ENCODE measurements around the gene GRHL1. TPM values are rescaled to one million over a fixed set of nuclear protein-coding genes. Genes with fewer than 3 reads are reported as not detected.

GRHL1 gene
- total RNA-seq, 4 donors from 2014 or later = 0.24 to 2.8 (median 1.4) TPM

DNA sequence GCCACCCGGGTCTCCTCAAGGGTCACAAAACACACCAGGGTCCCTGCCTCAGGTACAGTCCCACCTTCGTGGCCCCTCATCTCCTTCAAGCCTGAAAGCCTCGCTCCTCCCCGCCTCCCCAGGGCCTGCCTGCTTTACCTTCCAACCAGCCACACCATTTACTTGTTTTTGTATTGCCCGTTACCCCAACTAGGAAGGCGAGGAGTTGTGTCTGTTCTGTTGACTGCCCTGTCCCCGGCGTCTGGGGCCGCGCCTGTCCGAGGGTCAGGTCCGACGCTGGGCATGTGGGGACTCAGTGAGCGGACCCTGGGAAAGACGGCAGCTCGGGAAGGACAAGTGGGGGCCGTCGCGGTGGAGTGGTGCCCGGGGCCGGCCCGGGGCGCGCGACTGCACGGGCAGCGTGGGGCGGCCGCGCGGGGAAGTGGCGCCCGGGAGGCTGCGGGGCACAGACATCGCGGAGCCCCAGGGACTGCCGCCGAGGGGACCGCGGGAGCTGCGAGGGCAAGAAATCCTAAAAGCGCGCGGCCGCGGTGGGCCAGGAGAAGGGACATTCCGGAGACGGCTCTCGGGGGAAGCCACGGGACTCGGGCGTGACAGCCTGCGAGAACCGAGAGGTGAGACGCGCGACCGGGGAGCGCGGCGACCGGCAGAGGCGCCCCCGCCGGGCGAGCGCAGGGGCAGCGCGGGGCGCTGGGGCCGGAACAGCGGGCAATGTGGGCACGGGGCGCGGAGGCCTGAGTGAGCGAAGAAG, 797 bp upstream of the GRHL1 start:
- intact Hi-C loops (cut with DNase I; ENCODE audit: low total_unique reads) = no loop called here
- Histone ChIP-seq H3K9me3 (no peaks in the 10 kb centered on the region), H3K27me3 (no peaks in the 10 kb centered on the region), H3K27ac (peak overlapping the region in 1 of 2 donors; percentile 42), H3K36me3 (no peaks in the 10 kb centered on the region), H3K4me1 (peaks cover 0 to 6% of the 10 kb centered on the region in 2 donors), H3K4me3 (peak overlapping the region; percentile 23 to 51)
- peak; percentile 23 to 24 for DNase-seq
- no peak for TF ChIP-seq POLR2A (IDR thresholded peaks at IDR 0.05)
- TF ChIP-seq, protein P1, sequence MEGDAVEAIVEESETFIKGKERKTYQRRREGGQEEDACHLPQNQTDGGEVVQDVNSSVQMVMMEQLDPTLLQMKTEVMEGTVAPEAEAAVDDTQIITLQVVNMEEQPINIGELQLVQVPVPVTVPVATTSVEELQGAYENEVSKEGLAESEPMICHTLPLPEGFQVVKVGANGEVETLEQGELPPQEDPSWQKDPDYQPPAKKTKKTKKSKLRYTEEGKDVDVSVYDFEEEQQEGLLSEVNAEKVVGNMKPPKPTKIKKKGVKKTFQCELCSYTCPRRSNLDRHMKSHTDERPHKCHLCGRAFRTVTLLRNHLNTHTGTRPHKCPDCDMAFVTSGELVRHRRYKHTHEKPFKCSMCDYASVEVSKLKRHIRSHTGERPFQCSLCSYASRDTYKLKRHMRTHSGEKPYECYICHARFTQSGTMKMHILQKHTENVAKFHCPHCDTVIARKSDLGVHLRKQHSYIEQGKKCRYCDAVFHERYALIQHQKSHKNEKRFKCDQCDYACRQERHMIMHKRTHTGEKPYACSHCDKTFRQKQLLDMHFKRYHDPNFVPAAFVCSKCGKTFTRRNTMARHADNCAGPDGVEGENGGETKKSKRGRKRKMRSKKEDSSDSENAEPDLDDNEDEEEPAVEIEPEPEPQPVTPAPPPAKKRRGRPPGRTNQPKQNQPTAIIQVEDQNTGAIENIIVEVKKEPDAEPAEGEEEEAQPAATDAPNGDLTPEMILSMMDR (IDR thresholded peaks at IDR 0.05) = no peak

- intact Hi-C loops (cut with DNase I; ENCODE audit: low total_unique reads) = no loop called here
- H3K27ac ChIP-seq = peak overlapping the region in 1 of 2 donors; percentile 42
- peak overlapping the region; percentile 23 to 51 for H3K4me3 ChIP-seq
Observed at GRCh38 chr2:9951272-9951521, 296 bp upstream of the GRHL1 start.

GRCh38 chr2:9952286-9952737, 819 bp downstream of the GRHL1 start:
- intact Hi-C loops (cut with DNase I; ENCODE audit: low total_unique reads) = no loop called here
- TF ChIP-seq, protein P1 (IDR thresholded peaks at IDR 0.05) = no peak
- TF ChIP-seq POLR2A (IDR thresholded peaks at IDR 0.05) = no peak
- H3K27ac ChIP-seq = no peak overlapping the region

More at GRCh38 chr2:9951272-9951521, 296 bp upstream of the GRHL1 start:
- Histone ChIP-seq H3K4me1 (peaks cover 0 to 6% of the 10 kb centered on the region in 2 donors), H3K27me3 (no peaks in the 10 kb centered on the region), H3K36me3 (no peaks in the 10 kb centered on the region), H3K9me3 (no peaks in the 10 kb centered on the region)
- DNase-seq = no peak
- TF ChIP-seq POLR2A (IDR thresholded peaks at IDR 0.05) = no peak
- TF ChIP-seq, protein P1 (IDR thresholded peaks at IDR 0.05) = peak in 1 of 4 experiments; percentile 20

DNA sequence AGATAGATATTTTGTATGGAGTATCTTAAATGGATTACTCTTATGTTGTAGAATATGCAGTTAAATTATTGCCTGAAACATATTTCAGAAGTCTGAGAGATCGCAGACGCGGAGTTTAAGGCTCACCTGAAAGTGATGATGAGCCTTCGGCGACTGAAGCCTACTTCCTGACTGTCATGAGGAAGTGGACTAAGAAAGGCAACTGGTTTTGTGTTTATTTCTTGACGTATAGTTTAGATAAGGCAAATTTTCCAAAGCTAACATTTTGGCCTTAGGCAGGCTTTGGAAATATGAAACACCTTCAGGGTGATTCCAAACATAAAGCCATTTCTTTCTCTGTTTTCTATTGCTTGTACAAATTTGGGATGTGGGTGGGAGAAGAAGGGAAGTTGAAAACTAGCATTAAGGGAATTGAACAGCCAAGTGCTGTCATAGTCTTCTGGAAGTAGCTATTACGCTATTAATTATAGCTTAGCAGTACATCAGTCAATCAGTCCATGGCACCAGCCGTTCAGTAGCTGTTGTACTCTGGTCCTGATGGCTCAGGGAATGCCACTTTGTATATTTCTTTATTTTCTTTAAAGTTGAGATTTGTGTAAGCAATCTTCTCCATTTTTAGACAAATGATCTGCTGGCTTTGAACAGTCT, 1.5 kb downstream of the GRHL1 start:
- TF ChIP-seq, protein P1 (IDR thresholded peaks at IDR 0.05) = no peak
- TF ChIP-seq POLR2A (IDR thresholded peaks at IDR 0.05) = no peak
- intact Hi-C loops (cut with DNase I; ENCODE audit: low total_unique reads) = no loop called here
- Histone ChIP-seq H3K27ac (no peak overlapping the region), H3K4me3 (no peak overlapping the region), H3K4me1 (peaks cover 0 to 6% of the 10 kb centered on the region in 2 donors), H3K36me3 (no peaks in the 10 kb centered on the region), H3K9me3 (no peaks in the 10 kb centered on the region), H3K27me3 (no peaks in the 10 kb centered on the region)
- DNase-seq = no peak

More at GRCh38 chr2:9952286-9952737, 819 bp downstream of the GRHL1 start:
- no peak for DNase-seq
- H3K36me3 ChIP-seq = no peaks in the 10 kb centered on the region
- H3K4me3 ChIP-seq = peak overlapping the region in 1 of 2 donors; percentile 51
- peaks cover 0 to 6% of the 10 kb centered on the region in 2 donors for H3K4me1 ChIP-seq
- no peaks in the 10 kb centered on the region for H3K27me3 ChIP-seq
- H3K9me3 ChIP-seq = no peaks in the 10 kb centered on the region

DNA sequence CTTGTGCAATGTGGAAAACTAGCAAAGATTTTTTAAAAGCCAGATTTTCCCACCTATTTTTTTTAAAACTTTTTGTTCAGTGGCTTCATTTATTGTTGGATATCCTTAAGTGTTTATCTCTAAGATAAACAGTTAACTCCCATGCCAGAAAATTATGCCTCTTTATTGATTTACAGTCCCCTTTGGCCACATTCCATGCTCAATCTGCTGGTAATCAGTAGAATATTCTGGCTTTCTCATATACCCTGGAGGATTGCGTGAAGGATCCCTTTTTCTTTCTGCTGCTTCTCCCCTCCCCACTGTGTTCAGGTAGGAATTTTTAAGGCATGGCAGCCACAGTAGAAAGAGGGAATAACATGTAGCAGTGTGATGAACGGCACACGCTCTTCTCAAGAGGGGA, 2.6 kb downstream of the GRHL1 start:
- no peaks in the 10 kb centered on the region for H3K9me3 ChIP-seq
- H3K4me3 ChIP-seq = no peak overlapping the region
- H3K4me1 ChIP-seq = peaks cover 0 to 6% of the 10 kb centered on the region in 2 donors
- intact Hi-C loops (cut with DNase I; ENCODE audit: low total_unique reads) = no loop called here
- TF ChIP-seq POLR2A (IDR thresholded peaks at IDR 0.05) = no peak
- H3K27ac ChIP-seq = no peak overlapping the region
- no peaks in the 10 kb centered on the region for H3K36me3 ChIP-seq
- H3K27me3 ChIP-seq = no peaks in the 10 kb centered on the region
- no peak for DNase-seq
